GM10847 (cell line): ENCODE results near the gene WAS.

Experiments
- POLR2A ChIP-seq: IDR thresholded peaks from 2 replicates; pipeline ENCODE4 v1.6.1; 2011; ENCODE audit not compliant: insufficient read length; ENCODE audit errors: extremely low read depth

Gene WAS

GRCh38 chrX:48703642-48704481 is 20.3 kb downstream of the WAS start:
- no peak for TF ChIP-seq POLR2A

GRCh38 chrX:48705871-48706270 is 22.3 kb downstream of the WAS start:
- no peak for TF ChIP-seq POLR2A

- no peak for TF ChIP-seq POLR2A
These were observed 26.0 kb downstream of the WAS start for GRCh38 chrX:48709522-48710112.

DNA sequence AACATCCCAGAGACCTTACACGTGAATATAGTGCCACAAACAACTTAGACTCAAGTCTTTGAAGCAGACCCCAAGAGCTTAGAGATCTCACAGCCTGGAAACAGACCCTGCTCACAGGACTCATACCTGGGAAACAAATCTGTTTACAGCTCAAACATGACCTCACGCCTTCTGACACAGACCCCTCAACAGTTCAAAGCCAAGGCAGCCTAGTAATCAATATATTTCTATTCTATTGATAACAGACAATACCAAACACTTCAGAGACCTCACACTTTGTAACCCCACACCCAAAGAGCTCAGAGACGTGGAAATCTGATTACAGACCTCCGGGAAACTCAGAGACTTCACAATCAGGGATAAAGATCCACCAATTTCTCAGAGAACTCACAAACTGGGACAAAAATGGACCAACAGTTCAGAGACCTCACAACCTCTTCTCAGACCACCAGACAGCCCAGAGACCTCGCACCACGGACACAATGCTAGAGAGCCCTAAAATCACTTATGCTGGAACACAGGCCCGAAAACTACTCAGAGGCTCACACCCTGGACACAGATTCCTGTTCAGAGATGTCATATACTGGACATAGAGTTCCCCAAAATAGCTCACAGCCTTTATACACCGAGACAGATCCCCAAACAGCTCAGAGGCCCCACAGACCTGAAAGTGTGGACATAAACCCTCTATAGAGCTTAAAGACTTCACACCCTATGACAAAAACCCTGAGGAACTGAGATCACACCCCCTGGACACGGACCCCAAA is 27.7 kb downstream of the WAS start:
- TF ChIP-seq POLR2A = no peak

GRCh38 chrX:48711929-48712505 is 28.4 kb downstream of the WAS start:
- TF ChIP-seq POLR2A = no peak

DNA sequence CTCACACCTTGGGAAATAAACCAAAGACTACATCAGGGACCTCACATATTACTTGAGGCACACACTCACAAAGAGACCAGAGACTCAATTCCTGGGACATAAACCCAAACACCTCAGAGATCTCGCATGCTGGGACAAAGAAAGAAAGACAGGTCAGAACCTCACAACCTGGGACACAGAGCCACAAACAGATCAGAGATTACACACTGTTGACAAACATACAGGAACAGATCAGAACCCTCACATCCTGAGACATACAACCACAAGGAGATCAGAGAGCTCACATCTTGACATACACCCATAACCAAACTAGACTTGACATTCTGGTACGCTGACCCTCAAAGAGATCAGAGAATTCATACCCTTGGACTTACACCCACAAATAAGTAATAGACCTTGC is 30.2 kb downstream of the WAS start:
- no peak for TF ChIP-seq POLR2A

DNA sequence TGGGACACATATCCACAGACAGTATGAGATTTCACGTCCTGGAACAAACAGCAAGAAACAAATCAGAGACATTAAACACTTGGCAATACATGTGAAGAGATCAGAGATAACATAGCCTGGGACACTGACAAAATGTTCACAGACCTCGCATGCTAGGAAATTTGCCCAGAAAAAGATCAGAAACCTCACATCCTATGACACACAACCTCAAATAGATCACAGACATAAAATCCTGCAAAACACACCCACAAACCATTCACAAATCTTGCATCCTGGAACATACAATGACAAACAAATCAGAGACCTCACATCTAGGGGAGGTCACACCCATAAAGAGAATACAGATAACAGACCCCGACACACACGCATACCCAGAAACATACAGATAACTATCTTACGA is 31.0 kb downstream of the WAS start:
- no peak for TF ChIP-seq POLR2A

- no peak for TF ChIP-seq POLR2A
These were observed 31.5 kb downstream of the WAS start for GRCh38 chrX:48715072-48715471.

DNA sequence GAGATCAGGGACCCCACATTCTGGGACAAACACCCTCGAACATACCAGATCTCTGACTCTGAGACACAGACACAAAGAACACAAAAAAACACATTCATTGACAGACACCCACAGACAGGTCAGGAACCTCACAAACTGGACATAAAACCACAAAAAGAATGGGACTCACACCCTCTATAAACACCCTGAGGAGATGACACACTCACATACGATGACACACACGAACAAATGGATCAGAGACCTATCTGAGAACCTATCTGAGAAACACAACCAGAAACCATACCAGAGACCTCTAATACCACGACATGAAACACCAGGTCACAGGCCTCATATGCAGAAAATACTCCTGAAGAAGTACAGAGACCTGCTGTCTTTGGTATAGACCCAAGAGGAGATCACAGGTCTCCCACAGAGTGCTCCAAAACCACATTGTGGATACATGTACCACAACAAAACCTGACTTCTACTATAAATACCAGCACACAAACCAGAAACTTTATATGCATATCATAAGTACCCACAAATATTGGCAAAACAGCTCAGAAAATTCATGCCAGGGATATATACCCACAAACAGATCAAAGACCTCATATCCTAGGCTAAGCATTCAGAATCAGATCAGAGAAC is 32.4 kb downstream of the WAS start:
- no peak for TF ChIP-seq POLR2A

DNA sequence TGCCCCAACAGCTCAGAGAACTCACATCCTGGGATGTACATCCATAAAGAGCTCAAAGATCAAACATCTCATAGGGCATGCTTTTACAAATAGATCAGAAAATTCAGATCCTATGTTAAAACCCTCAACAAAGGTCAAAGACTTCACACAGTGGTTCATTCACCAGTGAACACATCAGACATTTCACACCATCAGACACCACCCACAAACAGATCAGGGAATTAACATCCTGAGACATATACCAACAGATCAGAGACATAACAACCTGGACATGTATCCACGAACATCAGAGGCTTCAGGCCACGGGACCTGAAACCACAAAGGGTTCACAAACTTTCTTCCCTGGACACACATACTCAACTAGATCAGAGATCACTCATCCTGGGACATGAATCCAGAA is 36.4 kb downstream of the WAS start:
- no peak for TF ChIP-seq POLR2A

- TF ChIP-seq POLR2A = no peak
These were observed 37.1 kb downstream of the WAS start for GRCh38 chrX:48720577-48721250.

GRCh38 chrX:48721916-48722315 is 38.3 kb downstream of the WAS start:
- no peak for TF ChIP-seq POLR2A

- no peak for TF ChIP-seq POLR2A
These were observed 43.0 kb downstream of the WAS start for GRCh38 chrX:48726596-48726995.

GRCh38 chrX:48728653-48729052 is 45.1 kb downstream of the WAS start:
- no peak for TF ChIP-seq POLR2A

GRCh38 chrX:48736303-48736702 is 52.7 kb downstream of the WAS start:
- no peak for TF ChIP-seq POLR2A
